GM12864 (cell line): ENCODE measurements around the gene SLC12A8.

Experiments
- DNase-seq: peaks from one replicate; pipeline ENCODE4 v3.0.0-alpha.2; 2011; ENCODE audit warnings: low read depth
- H3K4me3 ChIP-seq: 2 replicates; pipeline ENCODE4 v1.5.1; 2011; ENCODE audit warnings: mild to moderate bottlenecking, low read depth, low read length, control low read depth
- TF ChIP-seq, protein P1 (sequence below): IDR thresholded peaks from 2 replicates; pipeline ENCODE4 v1.5.1; 2011; ENCODE audit warnings: low read depth, mild to moderate bottlenecking, moderate library complexity, low read length, control low read depth, inconsistent platforms; ENCODE audit errors: missing control alignments

Gene SLC12A8

GRCh38 chr3:125219261-125219701 is 6.7 kb upstream of the SLC12A8 start:
- DNase-seq: no peak
- no peak overlapping the region for H3K4me3 ChIP-seq
- TF ChIP-seq, protein P1, sequence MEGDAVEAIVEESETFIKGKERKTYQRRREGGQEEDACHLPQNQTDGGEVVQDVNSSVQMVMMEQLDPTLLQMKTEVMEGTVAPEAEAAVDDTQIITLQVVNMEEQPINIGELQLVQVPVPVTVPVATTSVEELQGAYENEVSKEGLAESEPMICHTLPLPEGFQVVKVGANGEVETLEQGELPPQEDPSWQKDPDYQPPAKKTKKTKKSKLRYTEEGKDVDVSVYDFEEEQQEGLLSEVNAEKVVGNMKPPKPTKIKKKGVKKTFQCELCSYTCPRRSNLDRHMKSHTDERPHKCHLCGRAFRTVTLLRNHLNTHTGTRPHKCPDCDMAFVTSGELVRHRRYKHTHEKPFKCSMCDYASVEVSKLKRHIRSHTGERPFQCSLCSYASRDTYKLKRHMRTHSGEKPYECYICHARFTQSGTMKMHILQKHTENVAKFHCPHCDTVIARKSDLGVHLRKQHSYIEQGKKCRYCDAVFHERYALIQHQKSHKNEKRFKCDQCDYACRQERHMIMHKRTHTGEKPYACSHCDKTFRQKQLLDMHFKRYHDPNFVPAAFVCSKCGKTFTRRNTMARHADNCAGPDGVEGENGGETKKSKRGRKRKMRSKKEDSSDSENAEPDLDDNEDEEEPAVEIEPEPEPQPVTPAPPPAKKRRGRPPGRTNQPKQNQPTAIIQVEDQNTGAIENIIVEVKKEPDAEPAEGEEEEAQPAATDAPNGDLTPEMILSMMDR: no peak

- TF ChIP-seq, protein P1: no peak
- no peak for DNase-seq
- H3K4me3 ChIP-seq: no peak overlapping the region
These were observed 2.2 kb upstream of the SLC12A8 start for GRCh38 chr3:125214738-125215137.

DNA sequence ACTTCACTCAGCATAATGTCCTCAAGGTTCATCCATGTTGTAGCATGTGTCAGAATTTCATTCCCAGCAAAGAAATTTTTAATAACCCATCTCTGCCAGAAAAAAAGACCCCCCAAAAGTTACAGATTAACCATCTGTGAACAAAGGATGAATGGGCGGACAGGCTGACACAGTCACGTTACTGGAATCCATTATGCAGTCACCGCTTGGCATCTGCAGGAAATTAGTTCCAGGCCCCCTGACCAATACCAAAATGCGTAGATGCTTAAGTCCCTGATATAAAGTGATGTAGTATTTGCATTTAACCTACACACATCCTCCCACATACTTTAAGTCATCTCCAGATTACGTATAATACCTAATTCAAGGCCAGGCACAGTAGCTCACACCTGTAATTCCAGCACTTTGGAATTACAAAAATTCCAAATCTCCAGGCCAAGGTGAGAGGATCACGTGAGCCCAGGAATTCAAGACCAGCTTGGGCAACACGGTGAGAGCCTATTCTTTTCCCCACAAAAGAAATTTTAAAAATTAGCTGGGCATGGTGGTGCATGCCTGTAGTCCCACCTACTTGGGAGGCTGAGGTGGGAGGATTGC is 1.5 kb upstream of the SLC12A8 start:
- no peak overlapping the region for H3K4me3 ChIP-seq
- no peak for DNase-seq
- TF ChIP-seq, protein P1: no peak

GRCh38 chr3:125213364-125213755 is 812 bp upstream of the SLC12A8 start:
- TF ChIP-seq, protein P1: no peak
- DNase-seq: no peak
- H3K4me3 ChIP-seq: peak overlapping the region; percentile 76; the same call in 1 of the 2 replicates

DNA sequence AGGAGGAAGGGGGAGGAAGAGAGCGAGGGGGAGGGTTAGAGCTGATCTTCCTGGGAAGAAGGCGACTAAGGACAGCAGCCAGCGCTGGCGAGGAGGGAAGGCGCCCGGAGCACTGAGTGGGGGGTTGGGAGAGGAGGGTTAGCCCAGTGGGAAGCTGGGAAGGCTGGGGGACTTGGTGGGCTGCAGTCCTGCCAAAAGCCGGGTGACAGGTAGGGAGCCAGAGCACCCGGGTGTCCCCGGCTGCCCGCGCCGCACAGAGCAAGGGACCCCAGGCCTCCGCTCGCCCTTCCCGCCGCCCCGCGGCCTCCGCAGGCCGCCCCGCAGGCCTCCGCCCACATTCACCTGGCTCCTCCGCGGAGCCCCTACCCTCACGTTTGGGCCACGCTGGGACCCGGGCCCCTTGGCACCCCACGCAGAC is 448 bp downstream of the SLC12A8 start:
- TF ChIP-seq, protein P1: no peak
- H3K4me3 ChIP-seq: peak overlapping the region; percentile 76
- no peak for DNase-seq

DNA sequence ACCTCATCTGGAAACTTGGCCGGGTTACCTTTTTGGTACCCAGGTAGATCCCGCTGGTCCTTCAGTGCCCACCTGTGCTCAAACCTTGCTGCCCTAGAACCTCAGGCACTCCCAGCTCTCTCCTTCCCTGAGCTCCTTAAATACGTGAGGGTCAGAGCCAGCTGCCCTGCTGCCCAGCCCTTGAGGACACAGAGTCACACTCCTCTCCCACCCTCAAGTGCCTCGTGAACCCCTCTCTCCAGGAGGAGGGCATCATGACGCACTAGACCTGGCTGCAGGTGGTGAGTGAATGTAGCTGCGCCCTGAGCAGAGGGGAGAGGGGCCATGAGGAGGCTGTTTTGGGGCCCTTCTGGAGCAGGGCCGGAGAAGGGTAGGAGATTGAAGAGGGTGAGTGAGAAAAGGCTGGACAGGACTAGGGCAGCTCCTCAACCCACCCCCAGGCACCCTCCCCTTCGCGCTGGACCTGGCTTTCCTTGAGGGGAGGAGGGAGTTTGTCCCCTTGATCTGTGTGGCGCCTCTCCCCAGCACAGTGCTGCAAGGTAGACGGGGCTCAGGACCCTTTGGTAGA is 941 bp downstream of the SLC12A8 start:
- peak overlapping the region; percentile 76 for H3K4me3 ChIP-seq
- no peak for DNase-seq
- TF ChIP-seq, protein P1: no peak

- DNase-seq: no peak
- no peak overlapping the region for H3K4me3 ChIP-seq
- TF ChIP-seq, protein P1: no peak
These were observed 4.5 kb downstream of the SLC12A8 start for GRCh38 chr3:125207949-125208568.
